Adipose tissue (tissue), 3 donors: ENCODE results near the gene PLA2G12A. TPM values are rescaled to one million over a fixed set of nuclear protein-coding genes. Genes with fewer than 3 reads are reported as not detected.

Source experiments
- polyA plus RNA-seq, 3 donors: library from polyadenylated mRNA; stranded (reverse); fragments of 200-250 nt; gene quantifications; one replicate each; pipeline ENCODE4 v1.2.3, GENCODE V29; 2013
- donor health status: healthy with polysubstance abuse.
- donor health status: Bipolar disorder and iron deficiency.
- donor health status: healthy.

Gene PLA2G12A
- polyA plus RNA-seq, 3 donors = 11.0 to 42.5 (median 16.5) TPM

Other genes starting within 250 kb of the PLA2G12A start
- gene MCUB, start 169.8 kb downstream of the PLA2G12A start, polyA plus RNA-seq = 10 to 100 TPM in 2 of 3 donors, 1 to 10 TPM in 1; 2.2 to 20.9 (median 17.6) TPM
- 10 to 100 TPM in 2 of 3 donors, 1 to 10 TPM in 1; 8.0 to 17.3 (median 15.1) TPM for gene CASP6, start 26.6 kb downstream of the PLA2G12A start, polyA plus RNA-seq
- gene CFI, start 71.9 kb upstream of the PLA2G12A start, polyA plus RNA-seq = 10 to 100 TPM; 19.2 to 26.8 (median 21.4) TPM
- 10 to 100 TPM in 2 of 3 donors, 1 to 10 TPM in 1; 8.8 to 21.8 (median 20.5) TPM for gene GAR1, start 85.7 kb upstream of the PLA2G12A start, polyA plus RNA-seq
- gene RRH, start 97.9 kb upstream of the PLA2G12A start, polyA plus RNA-seq = under 1 TPM in 1 of 3 donors, not detected in 2; 0.12 TPM
- under 1 TPM in 2 of 3 donors, not detected in 1; 0.08 to 0.10 TPM for gene LRIT3, start 118.0 kb upstream of the PLA2G12A start, polyA plus RNA-seq
- gene EGF, start 182.8 kb upstream of the PLA2G12A start, polyA plus RNA-seq = 10 to 100 TPM in 1 of 3 donors, under 1 TPM in 1, not detected in 1; 0.01 to 15.8 TPM